ENCODE data around the gene IRF3.
"Not testable (repeated sequence)": the region's sequence is repeated elsewhere in the genome, so short reads cannot be mapped to it uniquely, and the experiment has no call there.

IRF3 gene

GRCh38 chr19:49639401-49640112 is 26.1 kb downstream of the IRF3 start:
- DNase-seq (ENCODE audit: low read depth) = no peak
- no peak for TF ChIP-seq CTCF (IDR thresholded peaks at IDR 0.05; ENCODE audit: low read length, missing control alignments)
- H3K4me3 ChIP-seq (replicated peaks; ENCODE audit: low read depth, low read length) = peak overlapping the region; percentile 87

GRCh38 chr19:49637821-49638738 is 27.6 kb downstream of the IRF3 start:
- peak; percentile 86 for DNase-seq (ENCODE audit: low read depth)
- TF ChIP-seq CTCF (IDR thresholded peaks at IDR 0.05; ENCODE audit: low read length, missing control alignments) = no peak
- H3K4me3 ChIP-seq (replicated peaks; ENCODE audit: low read depth, low read length) = peak overlapping the region; percentile 87

- TF ChIP-seq CTCF (IDR thresholded peaks at IDR 0.05; ENCODE audit: low read length, missing control alignments) = no peak
These were observed 29.3 kb downstream of the IRF3 start for GRCh38 chr19:49636233-49636932.

GRCh38 chr19:49635530-49636232 is 30.0 kb downstream of the IRF3 start:
- no peak for DNase-seq (ENCODE audit: low read depth)
- TF ChIP-seq CTCF (IDR thresholded peaks at IDR 0.05; ENCODE audit: low read length, missing control alignments) = peak; percentile 12
- no peak overlapping the region for H3K4me3 ChIP-seq (replicated peaks; ENCODE audit: low read depth, low read length)

More at GRCh38 chr19:49636233-49636932, 29.3 kb downstream of the IRF3 start:
- H3K4me3 ChIP-seq (replicated peaks; ENCODE audit: low read depth, low read length) = no peak overlapping the region
- DNase-seq (ENCODE audit: low read depth) = no peak

- not testable (repeated sequence) for H3K4me3 ChIP-seq (replicated peaks; ENCODE audit: low read depth, low read length); DNase-seq (ENCODE audit: low read depth)
These were observed 32.4 kb downstream of the IRF3 start for GRCh38 chr19:49633273-49633672.

- no peak overlapping the region for H3K4me3 ChIP-seq (replicated peaks; ENCODE audit: low read depth, low read length)
- DNase-seq (ENCODE audit: low read depth) = no peak
These were observed 33.1 kb downstream of the IRF3 start for GRCh38 chr19:49632576-49632975.

More at GRCh38 chr19:49632576-49632975, 33.1 kb downstream of the IRF3 start:
- no peak for TF ChIP-seq CTCF (IDR thresholded peaks at IDR 0.05; ENCODE audit: low read length, missing control alignments)

Data from fibroblast of pulmonary artery (primary cell).